Esophagus muscularis mucosa (tissue), 4 donors: ENCODE data around the gene MBD3. TPM values are rescaled to one million over a fixed set of nuclear protein-coding genes. Genes with fewer than 3 reads are reported as not detected.

ENCODE experiments used
- DNase-seq: peaks from one replicate; pipeline ENCODE4 v3.0.0-alpha.2; 2017; ENCODE audit errors: extremely low spot score
- H3K27ac ChIP-seq, 4 donors: fragments of 200-600 bp; sonication (generic); replicated peaks in 1 of 4; 1 replicate in 3 of 4; 2 replicates in 1 of 4; pipeline ENCODE4 v1.5.1; 2016 to 2019; ENCODE audit warnings: mild to moderate bottlenecking in 1 of 4
- H3K27me3 ChIP-seq, 4 donors: fragments of 200-600 bp; sonication (generic); one replicate each; pipeline versions ENCODE4 v1.5.1 to v1.6.0; 2016 to 2019
- H3K36me3 ChIP-seq, 4 donors: fragments of 200-600 bp; sonication (generic); one replicate each; pipeline ENCODE4 v1.5.1; 2016 to 2019
- H3K4me1 ChIP-seq, 4 donors: fragments of 200-600 bp; sonication (generic); one replicate each; pipeline ENCODE4 v1.5.1; 2016 to 2019
- H3K4me3 ChIP-seq, 4 donors: fragments of 200-600 bp; sonication (generic); 1 replicate in 2 of 4; 2 replicates in 2 of 4; pipeline ENCODE4 v1.5.1; 2016 to 2019; ENCODE audit warnings: mild to moderate bottlenecking in 4 of 4, moderate library complexity in 1 of 4
- H3K9me3 ChIP-seq, 4 donors: fragments of 200-600 bp; sonication (generic); 1 replicate in 3 of 4; 2 replicates in 1 of 4; pipeline ENCODE4 v1.5.1; 2016 to 2019
- CTCF ChIP-seq, 3 experiments: fragments of 200-600 bp in 2 of 3; fragments of 450-650 bp in 1 of 3; sonication (generic) in 2 of 3; IDR thresholded peaks; one replicate each; pipeline ENCODE4 v1.5.1; 2017 to 2019; ENCODE audit warnings: antibody characterized with exemption in 3 of 3, mild to moderate bottlenecking in 2 of 3, moderate library complexity in 1 of 3
- EP300 ChIP-seq: sonication (generic); formaldehyde crosslinking; IDR thresholded peaks from one replicate; pipeline ENCODE4 v1.6.1; 2017; ENCODE audit warnings: antibody characterized with exemption
- POLR2A ChIP-seq: fragments of 450-650 bp; IDR thresholded peaks from one replicate; pipeline ENCODE4 v1.6.1; 2017; ENCODE audit warnings: antibody characterized with exemption, moderate library complexity, mild to moderate bottlenecking, low read depth
- POLR2AphosphoS5 ChIP-seq, 2 donors: sonication (generic); formaldehyde crosslinking; IDR thresholded peaks; one replicate each; pipeline ENCODE4 v1.6.1; 2017; ENCODE audit warnings: antibody characterized with exemption in 2 of 2
- WGBS: methylation state at CpG from one replicate; pipeline ENCODE4 v1.1.5; 2018; 5-methylcytosine and 5-hydroxymethylcytosine counted together
- intact Hi-C: fragments of 100-400 bp; cut with DNase I; formaldehyde crosslinking; loops from one replicate; pipeline ENCODE4 v1.15.1; 2023
- total RNA-seq, 4 donors: library from RNA; depleted of rRNA; stranded (reverse); fragments of >200 nt; gene quantifications; one replicate each; pipeline versions ENCODE4 v1.1.0 to v1.2.1, GENCODE V29; 2016

The MBD3 gene
- total RNA-seq, 4 donors from 2014 or later = 81.8 to 152 (median 114) TPM

- TF ChIP-seq POLR2A = no peak
- no peak for TF ChIP-seq EP300
- no peak for TF ChIP-seq POLR2AphosphoS5 (IDR thresholded peaks at IDR 0.05)
- TF ChIP-seq CTCF (IDR thresholded peaks at IDR 0.05) = no peak
- peaks cover 10 to 34% (median 33%) of the 10 kb centered on the region in 4 donors for H3K36me3 ChIP-seq
- peaks cover 0 to 10% (median 0%) of the 10 kb centered on the region in 4 donors for H3K4me1 ChIP-seq
- 84% methylated on average over 21 of the region's 34 CpGs for WGBS
- H3K9me3 ChIP-seq = no peaks in the 10 kb centered on the region
- no peak for DNase-seq
- no peak overlapping the region for H3K4me3 ChIP-seq
- no peaks in the 10 kb centered on the region for H3K27me3 ChIP-seq
- H3K27ac ChIP-seq = no peak overlapping the region
- intact Hi-C loops = no loop called here
These were observed 18.1 kb downstream of the MBD3 start for GRCh38 chr19:1574354-1575136.

- DNase-seq = no peak
- intact Hi-C loops = no loop called here
- Histone ChIP-seq H3K27ac (no peak overlapping the region), H3K4me1 (peaks cover 5 to 20% (median 7%) of the 10 kb centered on the region in 4 donors), H3K36me3 (peaks cover 5 to 18% (median 17%) of the 10 kb centered on the region in 4 donors), H3K4me3 (no peak overlapping the region), H3K27me3 (no peaks in the 10 kb centered on the region), H3K9me3 (no peaks in the 10 kb centered on the region)
- WGBS = 80% methylated on average over 9 of the region's 9 CpGs
- no peak for TF ChIP-seq POLR2AphosphoS5 (IDR thresholded peaks at IDR 0.05)
These were observed 19.9 kb downstream of the MBD3 start for GRCh38 chr19:1572795-1573194.

GRCh38 chr19:1571358-1571757 lies 21.3 kb downstream of the MBD3 start:
- TF ChIP-seq EP300 (no peak), POLR2AphosphoS5 (IDR thresholded peaks at IDR 0.05) (no peak), POLR2A (no peak), CTCF (IDR thresholded peaks at IDR 0.05) (no peak)
- Histone ChIP-seq H3K36me3 (peaks cover 0 to 4% (median 3%) of the 10 kb centered on the region in 4 donors), H3K27me3 (no peaks in the 10 kb centered on the region), H3K9me3 (no peaks in the 10 kb centered on the region), H3K4me1 (peaks cover 8 to 22% (median 17%) of the 10 kb centered on the region in 4 donors), H3K27ac (no peak overlapping the region), H3K4me3 (no peak overlapping the region)
- intact Hi-C loops = no loop called here
- no peak for DNase-seq
- 92% methylated on average over 12 of the region's 12 CpGs for WGBS

GRCh38 chr19:1570836-1571235 lies 21.8 kb downstream of the MBD3 start:
- Histone ChIP-seq H3K4me3 (no peak overlapping the region), H3K27me3 (no peaks in the 10 kb centered on the region), H3K27ac (no peak overlapping the region), H3K9me3 (no peaks in the 10 kb centered on the region), H3K36me3 (no peaks in the 10 kb centered on the region), H3K4me1 (peaks cover 12 to 27% (median 22%) of the 10 kb centered on the region in 4 donors)
- 96% methylated on average over 11 of the region's 13 CpGs for WGBS
- intact Hi-C loops = no loop called here
- TF ChIP-seq POLR2AphosphoS5 (IDR thresholded peaks at IDR 0.05) (no peak), POLR2A (no peak), CTCF (IDR thresholded peaks at IDR 0.05) (no peak), EP300 (no peak)
- no peak for DNase-seq

- H3K27me3 ChIP-seq = no peaks in the 10 kb centered on the region
- DNase-seq = no peak
- no peak overlapping the region for H3K27ac ChIP-seq
- H3K9me3 ChIP-seq = no peaks in the 10 kb centered on the region
- no peak overlapping the region for H3K4me3 ChIP-seq
- peaks cover 12 to 35% (median 27%) of the 10 kb centered on the region in 4 donors for H3K4me1 ChIP-seq
- TF ChIP-seq POLR2A (no peak), POLR2AphosphoS5 (IDR thresholded peaks at IDR 0.05) (no peak), CTCF (IDR thresholded peaks at IDR 0.05) (no peak)
- H3K36me3 ChIP-seq = no peaks in the 10 kb centered on the region
- 76% methylated on average over 4 of the region's 4 CpGs for WGBS
- intact Hi-C loops = loop anchor here (5.0 kb wide), 1 partner anchor 32 kb away; no protein-coding TSS in a partner anchor
These were observed 22.7 kb downstream of the MBD3 start for GRCh38 chr19:1569997-1570396.
